ENCODE results near the gene CAMTA1. TPM values are rescaled to one million over a fixed set of nuclear protein-coding genes. Genes with fewer than 3 reads are reported as not detected.

The CAMTA1 gene
- total RNA-seq, 1 donor from 2014 or later = 109 TPM

DNA sequence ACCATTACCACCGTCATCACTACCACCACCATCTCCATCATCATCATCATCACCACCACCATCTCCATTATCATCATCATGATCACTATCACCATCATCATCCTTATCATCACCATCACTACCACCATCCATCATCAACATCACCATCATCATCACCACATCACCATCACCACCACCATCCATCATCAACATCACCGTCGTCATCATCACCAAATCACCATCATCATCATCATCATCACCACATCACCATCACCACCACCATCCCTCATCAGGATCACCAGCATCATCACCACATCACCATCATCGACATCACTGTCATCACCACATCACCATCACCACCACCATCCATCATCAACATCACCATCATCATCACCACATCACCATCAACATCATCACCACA is 782.8 kb downstream of the CAMTA1 start:
- Mint-ChIP-seq H3K9me3 (peaks cover 3% of the 10 kb centered on the region), H3K4me1 (no peaks in the 10 kb centered on the region), H3K4me3 (no peak overlapping the region), H3K27me3 (ENCODE audit: low read depth) (no peaks in the 10 kb centered on the region), H3K27ac (ENCODE audit: unreplicated experiment) (no peak overlapping the region), H3K36me3 (ENCODE audit: low read depth) (no peaks in the 10 kb centered on the region)
- no peak for DNase-seq (ENCODE audit: low read depth, low spot score)
- TF ChIP-seq, protein P1, sequence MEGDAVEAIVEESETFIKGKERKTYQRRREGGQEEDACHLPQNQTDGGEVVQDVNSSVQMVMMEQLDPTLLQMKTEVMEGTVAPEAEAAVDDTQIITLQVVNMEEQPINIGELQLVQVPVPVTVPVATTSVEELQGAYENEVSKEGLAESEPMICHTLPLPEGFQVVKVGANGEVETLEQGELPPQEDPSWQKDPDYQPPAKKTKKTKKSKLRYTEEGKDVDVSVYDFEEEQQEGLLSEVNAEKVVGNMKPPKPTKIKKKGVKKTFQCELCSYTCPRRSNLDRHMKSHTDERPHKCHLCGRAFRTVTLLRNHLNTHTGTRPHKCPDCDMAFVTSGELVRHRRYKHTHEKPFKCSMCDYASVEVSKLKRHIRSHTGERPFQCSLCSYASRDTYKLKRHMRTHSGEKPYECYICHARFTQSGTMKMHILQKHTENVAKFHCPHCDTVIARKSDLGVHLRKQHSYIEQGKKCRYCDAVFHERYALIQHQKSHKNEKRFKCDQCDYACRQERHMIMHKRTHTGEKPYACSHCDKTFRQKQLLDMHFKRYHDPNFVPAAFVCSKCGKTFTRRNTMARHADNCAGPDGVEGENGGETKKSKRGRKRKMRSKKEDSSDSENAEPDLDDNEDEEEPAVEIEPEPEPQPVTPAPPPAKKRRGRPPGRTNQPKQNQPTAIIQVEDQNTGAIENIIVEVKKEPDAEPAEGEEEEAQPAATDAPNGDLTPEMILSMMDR (conservative IDR thresholded peaks at IDR 0.05) = no peak

DNA sequence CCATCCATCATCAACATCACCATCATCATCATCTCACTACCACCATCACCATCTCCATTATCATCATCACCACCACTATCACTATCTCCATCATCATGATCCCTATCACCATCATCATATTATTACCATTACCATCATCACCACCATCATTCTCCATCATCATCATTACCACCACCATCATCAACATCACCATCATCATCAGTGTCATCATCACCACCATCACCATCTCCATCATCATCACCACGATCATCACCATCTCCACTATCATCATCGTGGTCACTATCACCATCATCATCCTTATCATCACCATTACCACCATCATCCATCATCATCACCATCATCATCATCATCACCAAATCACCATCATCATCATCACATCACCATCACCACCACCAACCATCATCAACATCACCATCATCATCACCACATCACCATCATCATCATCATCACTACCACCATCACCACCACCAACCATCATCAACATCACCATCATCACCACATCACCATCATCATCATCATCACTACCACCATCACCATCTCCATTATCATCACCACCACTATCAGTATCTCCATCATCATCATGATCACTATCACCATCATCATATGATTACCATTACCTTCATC is 783.8 kb downstream of the CAMTA1 start:
- DNase-seq (ENCODE audit: low read depth, low spot score) = no peak
- no peak overlapping the region for H3K4me3 Mint-ChIP-seq

DNA sequence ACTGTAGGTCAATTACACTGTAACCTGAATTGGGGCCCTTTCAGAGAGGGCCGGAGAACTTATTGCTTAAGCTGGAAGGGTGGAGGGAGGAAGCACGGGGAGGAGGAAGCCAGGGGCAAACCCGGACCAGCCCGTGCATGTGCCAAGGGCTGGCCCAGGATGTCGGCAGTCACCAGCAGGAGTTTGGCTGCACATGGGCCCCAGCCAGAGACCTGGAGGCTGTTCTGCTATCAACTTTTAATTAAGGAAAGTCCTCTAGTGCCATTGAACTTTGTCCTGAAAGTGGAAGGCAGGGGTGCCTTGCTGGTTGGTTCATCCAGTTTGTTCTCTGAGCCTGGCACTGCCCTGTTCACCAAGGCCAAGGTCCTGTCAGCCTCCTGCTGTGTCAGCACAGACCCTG is 785.1 kb downstream of the CAMTA1 start:
- H3K4me3 Mint-ChIP-seq = no peak overlapping the region
- H3K27me3 Mint-ChIP-seq (ENCODE audit: low read depth) = no peaks in the 10 kb centered on the region
- no peaks in the 10 kb centered on the region for H3K4me1 Mint-ChIP-seq
- H3K36me3 Mint-ChIP-seq (ENCODE audit: low read depth) = no peaks in the 10 kb centered on the region
- no peak overlapping the region for H3K27ac Mint-ChIP-seq (ENCODE audit: unreplicated experiment)
- no peak for DNase-seq (ENCODE audit: low read depth, low spot score)
- H3K9me3 Mint-ChIP-seq = peaks cover 3% of the 10 kb centered on the region
- TF ChIP-seq, protein P1 (conservative IDR thresholded peaks at IDR 0.05) = no peak

More for the DNA sequence above, 783.8 kb downstream of the CAMTA1 start:
- H3K27me3 Mint-ChIP-seq (ENCODE audit: low read depth) = no peaks in the 10 kb centered on the region
- TF ChIP-seq, protein P1 (conservative IDR thresholded peaks at IDR 0.05) = no peak
- H3K36me3 Mint-ChIP-seq (ENCODE audit: low read depth) = no peaks in the 10 kb centered on the region
- no peaks in the 10 kb centered on the region for H3K4me1 Mint-ChIP-seq
- peaks cover 3% of the 10 kb centered on the region for H3K9me3 Mint-ChIP-seq
- no peak overlapping the region for H3K27ac Mint-ChIP-seq (ENCODE audit: unreplicated experiment)

DNA sequence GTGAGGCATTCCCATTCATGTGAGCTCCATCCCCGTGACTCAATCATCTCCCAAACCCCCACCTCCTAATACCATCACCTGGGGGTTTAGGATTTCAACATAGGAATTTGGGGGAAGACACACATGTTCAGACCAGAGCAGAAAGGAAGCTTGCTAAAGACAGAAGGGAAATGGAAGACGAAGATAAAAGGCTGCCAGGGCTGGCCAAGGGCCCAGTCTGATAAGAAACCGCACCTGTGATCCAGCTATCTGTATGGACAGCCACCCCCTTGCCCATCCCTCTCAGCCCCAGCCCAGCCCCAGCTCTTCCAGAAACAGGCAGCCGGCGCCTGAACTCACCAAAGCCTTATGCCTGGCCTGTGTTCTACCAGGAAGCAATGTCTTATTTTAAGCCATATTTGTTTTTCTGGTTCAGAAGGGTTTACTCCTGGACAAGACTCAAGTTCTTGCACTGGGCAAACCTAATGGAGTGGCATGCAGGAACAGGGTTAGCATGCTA is 787.4 kb downstream of the CAMTA1 start:
- Mint-ChIP-seq H3K9me3 (peaks cover 3% of the 10 kb centered on the region), H3K27me3 (ENCODE audit: low read depth) (no peaks in the 10 kb centered on the region), H3K27ac (ENCODE audit: unreplicated experiment) (no peak overlapping the region), H3K36me3 (ENCODE audit: low read depth) (no peaks in the 10 kb centered on the region), H3K4me3 (no peak overlapping the region), H3K4me1 (no peaks in the 10 kb centered on the region)
- DNase-seq (ENCODE audit: low read depth, low spot score) = no peak
- TF ChIP-seq, protein P1 (conservative IDR thresholded peaks at IDR 0.05) = no peak

DNA sequence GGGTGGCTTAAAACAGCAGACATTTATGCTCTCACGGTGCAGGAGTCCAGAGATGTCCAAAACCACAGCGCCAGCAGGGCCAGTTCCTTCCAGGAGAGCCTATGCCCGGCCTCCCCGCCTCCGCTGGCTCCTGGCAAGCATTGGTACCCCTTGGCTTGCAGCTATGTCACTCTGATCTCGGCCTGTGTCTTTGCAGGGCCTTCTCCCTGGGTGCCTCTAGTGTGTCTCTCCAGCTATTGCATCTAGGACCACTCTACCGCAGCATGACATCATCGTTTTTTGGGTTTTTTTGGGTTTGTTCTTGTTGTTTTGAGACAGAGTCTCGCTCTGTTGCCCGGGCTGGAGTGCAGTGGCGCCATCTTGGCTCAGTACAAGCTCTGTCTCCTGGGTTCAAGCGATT is 788.2 kb downstream of the CAMTA1 start:
- H3K27me3 Mint-ChIP-seq (ENCODE audit: low read depth) = no peaks in the 10 kb centered on the region
- H3K27ac Mint-ChIP-seq (ENCODE audit: unreplicated experiment) = no peak overlapping the region
- H3K4me3 Mint-ChIP-seq = no peak overlapping the region
- H3K9me3 Mint-ChIP-seq = peaks cover 3% of the 10 kb centered on the region
- TF ChIP-seq, protein P1 (conservative IDR thresholded peaks at IDR 0.05) = no peak
- H3K36me3 Mint-ChIP-seq (ENCODE audit: low read depth) = no peaks in the 10 kb centered on the region
- DNase-seq (ENCODE audit: low read depth, low spot score) = no peak
- no peaks in the 10 kb centered on the region for H3K4me1 Mint-ChIP-seq

Data from neural crest cell (in vitro differentiated cells).